Uterus (tissue), 2 donors: Measurements from ENCODE around the gene CCL14.

Experiments
- POLR2A ChIP-seq, 2 donors: fragments of 450-650 bp; IDR thresholded peaks; one replicate each; pipeline ENCODE4 v1.6.1; 2016; ENCODE audit warnings: antibody characterized with exemption in 2 of 2, mild to moderate bottlenecking in 1 of 2, moderate library complexity in 1 of 2
- TF ChIP-seq, protein P1 (sequence below), 4 experiments: fragments of 200-600 bp in 2 of 4; fragments of 450-650 bp in 2 of 4; sonication (generic) in 2 of 4; IDR thresholded peaks; one replicate each; pipeline ENCODE4 v1.5.1; 2016 to 2019; ENCODE audit warnings: antibody characterized with exemption in 4 of 4, mild to moderate bottlenecking in 2 of 4, moderate library complexity in 1 of 4

DNA sequence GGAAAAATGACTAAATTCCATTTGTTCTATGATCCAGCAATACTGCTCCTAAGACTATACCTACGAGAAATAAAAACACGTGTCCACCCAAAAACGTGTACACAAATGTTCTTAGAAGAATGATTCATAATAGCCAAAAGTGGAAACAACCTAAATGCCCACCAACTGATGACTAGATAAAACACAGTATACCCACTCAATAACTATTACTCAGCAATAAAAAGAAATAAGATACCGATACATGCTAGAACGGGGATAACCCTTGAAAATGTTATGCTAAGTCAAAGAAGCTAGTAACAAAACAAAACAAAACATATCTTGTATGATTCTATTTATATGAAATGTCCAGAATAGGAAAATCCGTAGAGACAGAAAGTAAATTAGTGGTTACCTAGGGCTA is 22.9 kb downstream of the CCL14 start:
- TF ChIP-seq, protein P1, sequence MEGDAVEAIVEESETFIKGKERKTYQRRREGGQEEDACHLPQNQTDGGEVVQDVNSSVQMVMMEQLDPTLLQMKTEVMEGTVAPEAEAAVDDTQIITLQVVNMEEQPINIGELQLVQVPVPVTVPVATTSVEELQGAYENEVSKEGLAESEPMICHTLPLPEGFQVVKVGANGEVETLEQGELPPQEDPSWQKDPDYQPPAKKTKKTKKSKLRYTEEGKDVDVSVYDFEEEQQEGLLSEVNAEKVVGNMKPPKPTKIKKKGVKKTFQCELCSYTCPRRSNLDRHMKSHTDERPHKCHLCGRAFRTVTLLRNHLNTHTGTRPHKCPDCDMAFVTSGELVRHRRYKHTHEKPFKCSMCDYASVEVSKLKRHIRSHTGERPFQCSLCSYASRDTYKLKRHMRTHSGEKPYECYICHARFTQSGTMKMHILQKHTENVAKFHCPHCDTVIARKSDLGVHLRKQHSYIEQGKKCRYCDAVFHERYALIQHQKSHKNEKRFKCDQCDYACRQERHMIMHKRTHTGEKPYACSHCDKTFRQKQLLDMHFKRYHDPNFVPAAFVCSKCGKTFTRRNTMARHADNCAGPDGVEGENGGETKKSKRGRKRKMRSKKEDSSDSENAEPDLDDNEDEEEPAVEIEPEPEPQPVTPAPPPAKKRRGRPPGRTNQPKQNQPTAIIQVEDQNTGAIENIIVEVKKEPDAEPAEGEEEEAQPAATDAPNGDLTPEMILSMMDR (IDR thresholded peaks at IDR 0.05) = no peak
- TF ChIP-seq POLR2A (IDR thresholded peaks at IDR 0.05) = no peak
